SH-SY5Y (cell line): ENCODE data around the gene AK5.

Experiments
- GATA2 ChIP-seq: IDR thresholded peaks from 2 replicates; pipeline ENCODE4 v1.6.1; 2011; ENCODE audit warnings: mild to moderate bottlenecking, low read depth, low read length
- GATA3 ChIP-seq: IDR thresholded peaks from 2 replicates; pipeline ENCODE4 v1.6.1; 2011; ENCODE audit warnings: low read depth, mild to moderate bottlenecking, low read length, moderate library complexity

GRCh38 chr1:77232829-77233228 lies 49.0 kb upstream of the AK5 start:
- TF ChIP-seq GATA2 = no peak
- TF ChIP-seq GATA3 = no peak
